H1 (cell line): ENCODE measurements around the gene RADIL.

Experiments used
- BRCA1 ChIP-seq: IDR thresholded peaks from 2 replicates; pipeline ENCODE4 v1.6.1; 2012; ENCODE audit warnings: low read depth, low read length, improper control_type of control experiment
- CTCF ChIP-seq, 3 experiments: IDR thresholded peaks; 1 replicate in 2 of 3; 2 replicates in 1 of 3; pipeline versions ENCODE4 v1.5.1 to v1.6.1; 2011; ENCODE audit warnings: low read length in 3 of 3, mild to moderate bottlenecking in 3 of 3, inconsistent platforms in 2 of 3, low read depth in 1 of 3, moderate library complexity in 1 of 3; ENCODE audit not compliant: insufficient read depth in 1 of 3; ENCODE audit errors: control extremely low read depth in 1 of 3
- EGR1 ChIP-seq: IDR thresholded peaks from 2 replicates; pipeline ENCODE4 v1.6.1; 2011; ENCODE audit warnings: low read depth, low read length, borderline replicate concordance
- EZH2 ChIP-seq: fragments of 200-600 bp; sonication (generic); IDR thresholded peaks from 2 replicates; pipeline ENCODE4 v1.7.1; 2012; ENCODE audit warnings: low read depth, mild to moderate bottlenecking, moderate library complexity, low read length, inconsistent platforms; ENCODE audit not compliant: severe bottlenecking
- GABPA ChIP-seq: IDR thresholded peaks from 2 replicates; pipeline ENCODE4 v1.6.1; 2011; ENCODE audit warnings: mild to moderate bottlenecking, low read length, moderate library complexity, borderline replicate concordance; ENCODE audit not compliant: insufficient read depth
- MAFK ChIP-seq: IDR thresholded peaks from 2 replicates; pipeline ENCODE4 v1.6.1; 2012; ENCODE audit warnings: low read depth, mild to moderate bottlenecking, improper control_type of control experiment, low read length
- NRF1 ChIP-seq: IDR thresholded peaks from 2 replicates; pipeline ENCODE4 v1.6.1; 2011; ENCODE audit warnings: mild to moderate bottlenecking, low read depth, low read length, improper control_type of control experiment
- POLR2A ChIP-seq, 2 experiments: IDR thresholded peaks; 1 replicate in 1 of 2; 2 replicates in 1 of 2; pipeline ENCODE4 v1.6.1; 2011; ENCODE audit warnings: low read depth in 2 of 2, low read length in 2 of 2, mild to moderate bottlenecking in 2 of 2; ENCODE audit errors: control extremely low read depth in 1 of 2
- POLR2AphosphoS5 ChIP-seq: IDR thresholded peaks from 2 replicates; pipeline ENCODE4 v1.6.1; 2011; ENCODE audit warnings: low read depth, low read length
- RNF2 ChIP-seq: fragments of 200-900, 300-1000 bp; sonication (generic); IDR thresholded peaks from 2 replicates; pipeline ENCODE4 v1.7.1; 2016; ENCODE audit warnings: borderline replicate concordance, low read depth, mild to moderate bottlenecking, antibody characterized with exemption, low read length; ENCODE audit not compliant: poor library complexity, severe bottlenecking; ENCODE audit errors: missing control alignments
- USF2 ChIP-seq: IDR thresholded peaks from 2 replicates; pipeline ENCODE4 v1.6.1; 2011; ENCODE audit warnings: low read length, improper control_type of control experiment
- ZNF274 ChIP-seq: IDR thresholded peaks from 2 replicates; pipeline ENCODE4 v1.7.0; 2012; ENCODE audit warnings: low read length, borderline replicate concordance; ENCODE audit errors: extremely low read depth

GRCh38 chr7:4790516-4790991 is 93.0 kb downstream of the RADIL start:
- TF ChIP-seq CTCF (IDR thresholded peaks at IDR 0.05; ENCODE audit: control extremely low read depth in 1 of 3, insufficient read depth in 1 of 3, low read depth in 1 of 3, low read length in 3 of 3) (no peak), RNF2 (no peak), GABPA (no peak), POLR2AphosphoS5 (no peak), NRF1 (no peak), POLR2A (IDR thresholded peaks at IDR 0.05; ENCODE audit: control extremely low read depth in 1 of 2, low read depth in 2 of 2, low read length in 2 of 2) (no peak), EZH2 (no peak), BRCA1 (no peak), MAFK (no peak), ZNF274 (no peak), EGR1 (no peak), USF2 (no peak)
